ENCODE data around the gene YWHAB.

YWHAB gene

DNA sequence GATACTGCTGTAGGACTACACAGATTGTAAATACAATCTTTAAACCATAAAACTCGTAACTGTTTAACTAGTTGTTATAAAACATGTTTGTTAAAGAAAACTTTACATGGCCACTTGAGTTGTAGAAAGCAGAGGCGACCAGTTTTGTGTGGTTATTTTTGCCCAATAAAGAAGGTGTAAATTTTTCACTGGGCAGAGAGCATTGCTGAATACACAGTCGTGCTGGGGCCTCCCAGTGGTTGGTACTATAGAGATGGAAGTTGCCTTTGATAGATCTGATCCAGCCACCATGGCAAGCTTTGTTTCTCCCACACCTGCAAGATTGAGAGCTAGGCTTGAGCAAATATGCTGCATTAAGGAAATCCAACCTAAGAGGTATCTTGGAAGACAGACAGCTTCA lies 34.0 kb upstream of the YWHAB start:
- no peaks in the 10 kb centered on the region for H3K79me1 ChIP-seq (ENCODE audit: low read depth, low read length)
- H3K27ac ChIP-seq (replicated peaks; ENCODE audit: low read length): no peak overlapping the region
- H2AFZ ChIP-seq (ENCODE audit: low read length): no peak overlapping the region
- H2BK15ac ChIP-seq (ENCODE audit: low read length): no peak overlapping the region
- H3K9me3 ChIP-seq (replicated peaks in 1 of 2; ENCODE audit: control insufficient read depth in 2 of 2, insufficient read depth in 1 of 2, low read depth in 1 of 2, low read length in 2 of 2): no peaks in the 10 kb centered on the region
- no peak overlapping the region for H3K14ac ChIP-seq (ENCODE audit: low read length)
- H3K4ac ChIP-seq (ENCODE audit: low read length): no peak overlapping the region
- H4K91ac ChIP-seq (ENCODE audit: low read depth, low read length, poor library complexity): no peak overlapping the region
- H2AK5ac ChIP-seq (ENCODE audit: low read depth, low read length): no peak overlapping the region
- H3K23ac ChIP-seq (ENCODE audit: low read depth, low read length, poor library complexity): no peak overlapping the region
- WGBS, 2 donors (ENCODE audit: extremely low coverage in 2 of 2, insufficient read length in 2 of 2, insufficient replicate concordance in 1 of 2): no CpG with 5 or more reads among the region's 3 CpGs
- DNase-seq (ENCODE audit: low spot score): no peak
- H2BK120ac ChIP-seq (ENCODE audit: low read depth, low read length): no peak overlapping the region
- H3K4me3 ChIP-seq (ENCODE audit: low read length in 2 of 2): no peak overlapping the region
- no peak overlapping the region for H3K4me2 ChIP-seq (ENCODE audit: insufficient read depth, low read length, poor library complexity, severe bottlenecking)
- H3K4me1 ChIP-seq (ENCODE audit: control insufficient read depth in 2 of 2, insufficient read depth in 1 of 2, low read depth in 1 of 2, low read length in 2 of 2): peaks cover 0 to 2% of the 10 kb centered on the region in 2 donors
- no peaks in the 10 kb centered on the region for H3K36me3 ChIP-seq (replicated peaks in 1 of 2; ENCODE audit: control insufficient read depth in 2 of 2, insufficient read depth in 2 of 2, low read length in 2 of 2)
- no peak overlapping the region for H3K18ac ChIP-seq (ENCODE audit: low read length)
- no peak overlapping the region for H2BK12ac ChIP-seq (ENCODE audit: low read length)
- no peak overlapping the region for H3K9ac ChIP-seq (ENCODE audit: low read depth, low read length, poor library complexity)
- H2BK5ac ChIP-seq (ENCODE audit: low read length): no peak overlapping the region
- H4K8ac ChIP-seq (ENCODE audit: low read depth, low read length): no peak overlapping the region
- no peaks in the 10 kb centered on the region for H3K27me3 ChIP-seq (ENCODE audit: control insufficient read depth in 3 of 3, insufficient read depth in 3 of 3, low read depth in 1 of 3, low read length in 3 of 3)

- Histone ChIP-seq H3K4me1 (ENCODE audit: control insufficient read depth in 2 of 2, insufficient read depth in 1 of 2, low read depth in 1 of 2, low read length in 2 of 2) (no peaks in the 10 kb centered on the region), H4K91ac (ENCODE audit: low read depth, low read length, poor library complexity) (no peak overlapping the region)
Observed at GRCh38 chr20:44856442-44856841, 29.1 kb upstream of the YWHAB start.

DNA sequence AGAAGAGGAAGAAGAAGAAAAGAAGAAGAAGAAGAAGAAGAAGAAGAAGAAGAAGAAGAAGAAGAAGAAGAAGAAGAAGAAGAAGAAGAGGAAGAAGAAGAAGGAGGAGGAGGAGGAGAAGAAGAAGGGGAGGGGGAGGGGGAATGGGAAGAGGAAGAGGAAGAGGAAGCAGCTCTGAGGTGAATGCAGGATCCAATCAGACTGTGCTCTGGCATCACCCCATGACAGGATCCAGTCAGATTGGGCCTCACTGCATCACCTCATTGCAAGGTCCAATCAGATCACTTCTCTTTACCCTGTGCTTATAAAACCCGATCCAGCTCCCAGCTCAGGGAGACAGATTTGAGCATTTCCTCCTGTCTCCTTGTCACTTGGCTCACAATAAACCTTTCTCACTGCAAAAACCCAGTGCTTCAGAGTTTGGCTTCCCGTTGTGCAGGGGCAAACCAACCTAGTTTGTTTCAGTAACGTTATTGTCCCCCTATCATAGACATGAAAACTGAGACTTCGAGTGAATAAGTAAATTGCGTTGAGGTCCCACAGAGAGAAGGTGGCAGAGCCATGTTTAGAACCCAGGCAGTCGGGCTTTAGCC lies 28.6 kb upstream of the YWHAB start:
- Histone ChIP-seq H2BK15ac (ENCODE audit: low read length) (no peak overlapping the region), H3K36me3 (replicated peaks in 1 of 2; ENCODE audit: control insufficient read depth in 2 of 2, insufficient read depth in 2 of 2, low read length in 2 of 2) (no peaks in the 10 kb centered on the region), H3K27ac (replicated peaks; ENCODE audit: low read length) (no peak overlapping the region), H3K27me3 (ENCODE audit: control insufficient read depth in 3 of 3, insufficient read depth in 3 of 3, low read depth in 1 of 3, low read length in 3 of 3) (no peaks in the 10 kb centered on the region), H3K18ac (ENCODE audit: low read length) (no peak overlapping the region), H2BK12ac (ENCODE audit: low read length) (no peak overlapping the region), H2BK120ac (ENCODE audit: low read depth, low read length) (no peak overlapping the region), H4K91ac (ENCODE audit: low read depth, low read length, poor library complexity) (no peak overlapping the region), H2AFZ (ENCODE audit: low read length) (no peak overlapping the region), H3K4me1 (ENCODE audit: control insufficient read depth in 2 of 2, insufficient read depth in 1 of 2, low read depth in 1 of 2, low read length in 2 of 2) (peaks cover 0 to under 1% of the 10 kb centered on the region in 2 donors), H3K79me1 (ENCODE audit: low read depth, low read length) (no peaks in the 10 kb centered on the region), H3K23ac (ENCODE audit: low read depth, low read length, poor library complexity) (no peak overlapping the region), H3K9me3 (replicated peaks in 1 of 2; ENCODE audit: control insufficient read depth in 2 of 2, insufficient read depth in 1 of 2, low read depth in 1 of 2, low read length in 2 of 2) (no peaks in the 10 kb centered on the region), H3K4me3 (ENCODE audit: low read length in 2 of 2) (no peak overlapping the region), H3K4me2 (ENCODE audit: insufficient read depth, low read length, poor library complexity, severe bottlenecking) (no peak overlapping the region), H3K4ac (ENCODE audit: low read length) (no peak overlapping the region), H4K8ac (ENCODE audit: low read depth, low read length) (no peak overlapping the region), H2AK5ac (ENCODE audit: low read depth, low read length) (no peak overlapping the region), H3K14ac (ENCODE audit: low read length) (no peak overlapping the region), H2BK5ac (ENCODE audit: low read length) (no peak overlapping the region), H3K9ac (ENCODE audit: low read depth, low read length, poor library complexity) (no peak overlapping the region)
- no peak for DNase-seq (ENCODE audit: low spot score)
- no CpG with 5 or more reads among the region's 6 CpGs for WGBS, 2 donors (ENCODE audit: extremely low coverage in 2 of 2, insufficient read length in 2 of 2, insufficient replicate concordance in 1 of 2)

More at GRCh38 chr20:44856442-44856841, 29.1 kb upstream of the YWHAB start:
- Histone ChIP-seq H3K27me3 (ENCODE audit: control insufficient read depth in 3 of 3, insufficient read depth in 3 of 3, low read depth in 1 of 3, low read length in 3 of 3) (no peaks in the 10 kb centered on the region), H3K4ac (ENCODE audit: low read length) (no peak overlapping the region), H3K27ac (replicated peaks; ENCODE audit: low read length) (no peak overlapping the region), H3K18ac (ENCODE audit: low read length) (no peak overlapping the region), H3K9ac (ENCODE audit: low read depth, low read length, poor library complexity) (no peak overlapping the region), H2BK15ac (ENCODE audit: low read length) (no peak overlapping the region), H2AFZ (ENCODE audit: low read length) (no peak overlapping the region), H3K9me3 (replicated peaks in 1 of 2; ENCODE audit: control insufficient read depth in 2 of 2, insufficient read depth in 1 of 2, low read depth in 1 of 2, low read length in 2 of 2) (no peaks in the 10 kb centered on the region), H2BK5ac (ENCODE audit: low read length) (no peak overlapping the region), H4K8ac (ENCODE audit: low read depth, low read length) (no peak overlapping the region), H3K14ac (ENCODE audit: low read length) (no peak overlapping the region), H2BK120ac (ENCODE audit: low read depth, low read length) (no peak overlapping the region), H3K23ac (ENCODE audit: low read depth, low read length, poor library complexity) (no peak overlapping the region), H3K4me2 (ENCODE audit: insufficient read depth, low read length, poor library complexity, severe bottlenecking) (no peak overlapping the region), H2AK5ac (ENCODE audit: low read depth, low read length) (no peak overlapping the region), H3K4me3 (ENCODE audit: low read length in 2 of 2) (no peak overlapping the region), H2BK12ac (ENCODE audit: low read length) (no peak overlapping the region), H3K36me3 (replicated peaks in 1 of 2; ENCODE audit: control insufficient read depth in 2 of 2, insufficient read depth in 2 of 2, low read length in 2 of 2) (no peaks in the 10 kb centered on the region), H3K79me1 (ENCODE audit: low read depth, low read length) (no peaks in the 10 kb centered on the region)
- WGBS, 2 donors (ENCODE audit: extremely low coverage in 2 of 2, insufficient read length in 2 of 2, insufficient replicate concordance in 1 of 2): no CpG with 5 or more reads among the region's 2 CpGs
- DNase-seq (ENCODE audit: low spot score): no peak

- no peak overlapping the region for H3K18ac ChIP-seq (ENCODE audit: low read length)
- H2BK5ac ChIP-seq (ENCODE audit: low read length): no peak overlapping the region
- H3K14ac ChIP-seq (ENCODE audit: low read length): no peak overlapping the region
- H3K9ac ChIP-seq (ENCODE audit: low read depth, low read length, poor library complexity): no peak overlapping the region
- H3K4me3 ChIP-seq (ENCODE audit: low read length in 2 of 2): no peak overlapping the region
- no peaks in the 10 kb centered on the region for H3K36me3 ChIP-seq (replicated peaks in 1 of 2; ENCODE audit: control insufficient read depth in 2 of 2, insufficient read depth in 2 of 2, low read length in 2 of 2)
- no peak overlapping the region for H4K91ac ChIP-seq (ENCODE audit: low read depth, low read length, poor library complexity)
- H3K23ac ChIP-seq (ENCODE audit: low read depth, low read length, poor library complexity): no peak overlapping the region
- H2AFZ ChIP-seq (ENCODE audit: low read length): no peak overlapping the region
- H3K27me3 ChIP-seq (ENCODE audit: control insufficient read depth in 3 of 3, insufficient read depth in 3 of 3, low read depth in 1 of 3, low read length in 3 of 3): no peaks in the 10 kb centered on the region
- H3K4ac ChIP-seq (ENCODE audit: low read length): no peak overlapping the region
- no peak overlapping the region for H2BK15ac ChIP-seq (ENCODE audit: low read length)
- no peak for DNase-seq (ENCODE audit: low spot score)
- no peak overlapping the region for H2BK12ac ChIP-seq (ENCODE audit: low read length)
- no peak overlapping the region for H3K4me2 ChIP-seq (ENCODE audit: insufficient read depth, low read length, poor library complexity, severe bottlenecking)
- H3K9me3 ChIP-seq (replicated peaks in 1 of 2; ENCODE audit: control insufficient read depth in 2 of 2, insufficient read depth in 1 of 2, low read depth in 1 of 2, low read length in 2 of 2): no peaks in the 10 kb centered on the region
- no peak overlapping the region for H2BK120ac ChIP-seq (ENCODE audit: low read depth, low read length)
- H3K79me1 ChIP-seq (ENCODE audit: low read depth, low read length): no peaks in the 10 kb centered on the region
- H3K4me1 ChIP-seq (ENCODE audit: control insufficient read depth in 2 of 2, insufficient read depth in 1 of 2, low read depth in 1 of 2, low read length in 2 of 2): peaks cover 0 to 8% of the 10 kb centered on the region in 2 donors
- H4K8ac ChIP-seq (ENCODE audit: low read depth, low read length): no peak overlapping the region
- no peak overlapping the region for H3K27ac ChIP-seq (replicated peaks; ENCODE audit: low read length)
- H2AK5ac ChIP-seq (ENCODE audit: low read depth, low read length): no peak overlapping the region
Observed at GRCh38 chr20:44858606-44859360, 26.7 kb upstream of the YWHAB start.

All from neuronal stem cell (in vitro differentiated cells).